GM18508 (cell line): Measurements from ENCODE around the gene EPAS1.

Experiments used
- ATAC-seq: cut with Tn5 transposase; IDR thresholded peaks from one replicate; pipeline ENCODE4 v1.9.1; 2021; ENCODE audit warnings: moderate number of reproducible peaks; ENCODE audit not compliant: insufficient read depth, unreplicated experiment

EPAS1 gene

DNA sequence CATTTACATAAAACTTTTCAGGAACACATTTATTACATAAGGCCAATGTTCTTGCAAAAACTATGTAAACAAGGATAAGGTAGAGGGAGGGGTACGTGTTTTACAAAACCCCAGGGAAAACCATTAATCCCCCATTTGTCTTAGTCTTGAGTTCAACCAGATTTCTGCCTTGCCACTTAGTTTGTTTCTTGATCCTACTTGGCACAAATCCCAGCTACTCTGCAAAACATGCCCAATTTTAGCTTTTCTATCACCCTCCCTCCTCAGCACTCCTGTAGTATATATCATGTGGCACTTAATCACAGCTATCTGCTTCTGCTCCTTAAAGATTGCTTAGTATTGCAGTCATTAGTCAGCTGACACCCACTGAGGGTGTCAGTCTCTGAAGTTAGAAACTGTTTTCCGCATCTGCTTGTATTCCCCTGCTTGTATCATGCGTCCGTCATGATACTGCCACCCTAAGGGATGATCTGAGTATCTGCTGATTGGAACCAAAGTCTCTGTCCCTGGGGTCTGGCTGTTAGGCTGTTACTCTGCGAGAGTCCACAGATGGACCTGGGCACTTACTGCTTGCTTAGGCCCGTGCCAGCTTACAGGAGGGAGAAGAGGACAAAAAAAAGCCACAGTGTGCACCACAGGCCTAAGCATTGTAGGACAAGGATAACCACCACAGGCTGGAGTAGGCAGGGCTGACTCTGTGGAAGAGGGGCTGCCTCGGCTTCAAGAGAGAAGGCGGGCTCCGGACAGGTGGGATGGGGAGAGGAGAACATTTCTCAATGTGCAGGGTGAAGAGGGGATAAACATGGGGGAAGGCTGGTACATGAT lies 82.2 kb downstream of the EPAS1 start:
- ATAC-seq, result no peak

GRCh38 chr2:46380038-46380940 lies 83.1 kb downstream of the EPAS1 start:
- ATAC-seq, result no peak

GRCh38 chr2:46381263-46381849 lies 84.1 kb downstream of the EPAS1 start:
- no peak for ATAC-seq

- ATAC-seq, result no peak
Measured at GRCh38 chr2:46381871-46382270, 84.7 kb downstream of the EPAS1 start.

DNA sequence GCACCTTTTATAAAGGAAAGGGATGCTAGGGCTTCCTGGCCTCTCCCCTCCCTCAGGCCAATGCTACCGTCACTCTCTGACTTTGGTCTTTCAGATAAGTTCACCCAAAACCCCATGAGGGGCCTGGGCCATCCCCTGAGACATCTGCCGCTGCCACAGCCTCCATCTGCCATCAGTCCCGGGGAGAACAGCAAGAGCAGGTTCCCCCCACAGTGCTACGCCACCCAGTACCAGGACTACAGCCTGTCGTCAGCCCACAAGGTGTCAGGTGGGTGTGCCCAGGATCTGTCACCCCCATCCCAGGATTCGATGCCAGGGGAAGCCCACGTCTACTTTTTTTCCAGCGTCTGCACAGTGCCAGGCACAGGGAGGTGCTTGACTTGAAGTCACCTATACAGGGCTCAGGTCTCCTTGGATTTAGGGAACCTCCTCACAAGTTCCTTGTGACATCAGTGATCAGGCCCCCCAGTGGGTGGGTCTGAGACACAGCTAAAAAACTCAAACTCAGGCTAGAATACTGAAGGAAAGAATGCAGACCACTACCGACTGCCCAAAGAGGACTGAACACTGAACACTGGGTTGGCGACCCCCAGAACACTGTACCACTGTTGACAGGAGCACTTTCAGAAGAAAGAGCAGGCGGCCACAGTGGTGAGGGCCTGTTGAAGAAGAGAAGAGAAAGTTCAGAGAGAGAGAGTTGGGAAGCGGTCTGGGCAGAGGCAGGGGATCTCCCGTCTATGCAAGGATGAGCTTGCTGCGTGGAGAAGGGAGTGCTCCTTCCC lies 85.3 kb downstream of the EPAS1 start:
- no peak for ATAC-seq

- ATAC-seq, result no peak
Measured at GRCh38 chr2:46383113-46383395, 85.8 kb downstream of the EPAS1 start.

DNA sequence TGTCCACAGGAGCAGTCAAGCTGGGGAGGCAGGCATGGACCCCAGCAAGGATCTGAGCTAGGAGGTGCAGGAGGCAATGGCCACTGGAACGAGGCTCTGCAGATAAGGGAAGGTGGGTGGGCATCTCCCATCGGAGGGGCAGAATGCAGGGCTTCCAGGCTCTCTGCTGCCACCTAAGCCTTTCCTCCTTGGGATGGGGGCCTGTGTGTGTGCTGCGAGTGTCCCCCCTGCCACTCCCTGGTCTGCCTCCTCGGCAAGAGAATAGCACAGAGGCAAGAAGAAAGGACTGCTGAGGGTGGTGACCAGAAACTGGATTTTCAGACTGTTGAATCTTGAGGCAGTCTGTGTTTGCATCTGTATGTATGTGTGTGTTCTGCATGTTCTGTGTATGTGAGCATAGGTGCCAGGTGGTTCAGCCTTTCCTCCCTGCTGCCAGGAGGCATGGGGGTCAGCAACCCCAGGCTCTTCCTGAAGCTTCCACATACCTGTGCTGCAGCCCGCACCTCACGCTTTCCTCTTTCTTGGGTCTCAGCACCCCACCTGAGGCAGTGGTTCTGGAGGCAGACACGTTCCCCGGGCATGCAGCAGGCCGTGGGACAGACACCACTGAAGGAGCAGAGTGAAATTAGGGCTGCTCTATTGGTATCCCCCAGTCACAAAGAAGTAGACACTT lies 86.7 kb downstream of the EPAS1 start:
- no peak for ATAC-seq

DNA sequence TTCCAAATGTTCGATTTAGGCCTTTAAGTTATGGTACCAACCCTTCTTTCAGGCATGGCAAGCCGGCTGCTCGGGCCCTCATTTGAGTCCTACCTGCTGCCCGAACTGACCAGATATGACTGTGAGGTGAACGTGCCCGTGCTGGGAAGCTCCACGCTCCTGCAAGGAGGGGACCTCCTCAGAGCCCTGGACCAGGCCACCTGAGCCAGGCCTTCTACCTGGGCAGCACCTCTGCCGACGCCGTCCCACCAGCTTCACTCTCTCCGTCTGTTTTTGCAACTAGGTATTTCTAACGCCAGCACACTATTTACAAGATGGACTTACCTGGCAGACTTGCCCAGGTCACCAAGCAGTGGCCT lies 87.2 kb downstream of the EPAS1 start:
- no peak for ATAC-seq

- ATAC-seq, result no peak
Measured at GRCh38 chr2:46385786-46386577, 88.8 kb downstream of the EPAS1 start.

DNA sequence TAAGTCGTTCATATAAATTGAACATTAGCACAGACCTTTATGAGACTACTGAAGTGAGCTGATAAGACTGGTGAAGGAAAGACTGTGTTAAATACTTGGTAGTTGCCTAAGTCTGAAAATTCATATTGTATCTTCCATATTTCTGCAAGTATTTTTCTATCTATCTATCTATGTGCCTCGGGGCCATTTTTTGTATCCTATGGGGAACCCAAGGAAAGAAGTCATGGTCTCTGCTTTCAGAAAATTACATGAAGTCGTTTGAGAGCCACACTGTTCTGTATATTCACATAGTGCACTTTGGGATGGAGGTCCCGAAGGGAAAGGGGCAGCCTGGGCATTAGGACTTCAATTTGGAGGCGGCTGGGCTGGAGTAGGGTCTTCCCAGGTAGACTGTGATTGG lies 89.6 kb downstream of the EPAS1 start:
- no peak for ATAC-seq

DNA sequence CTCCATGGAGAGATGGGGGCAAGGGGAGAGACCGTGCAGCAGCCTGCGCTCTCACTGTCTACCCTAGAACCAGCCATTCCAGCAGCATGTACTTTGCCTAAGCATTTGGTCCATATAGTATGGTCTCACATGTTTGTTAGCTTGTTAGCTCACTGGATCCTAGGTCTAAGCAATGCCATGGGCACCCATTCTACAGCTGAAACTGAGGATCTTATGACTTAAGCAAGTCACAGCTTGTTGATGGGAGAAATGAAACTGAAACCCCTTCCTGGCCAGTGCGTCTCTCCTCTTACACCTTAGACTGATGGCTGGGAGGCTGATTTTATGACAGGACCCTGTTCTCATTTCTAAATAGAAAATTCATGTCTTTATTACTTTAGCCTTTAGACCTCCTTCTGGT lies 90.1 kb downstream of the EPAS1 start:
- ATAC-seq, result no peak

- no peak for ATAC-seq
Measured at GRCh38 chr2:46387886-46388515, 90.8 kb downstream of the EPAS1 start.

GRCh38 chr2:46388881-46389280 lies 91.7 kb downstream of the EPAS1 start:
- ATAC-seq, result no peak

GRCh38 chr2:46389417-46389916 lies 92.3 kb downstream of the EPAS1 start:
- ATAC-seq, result no peak

GRCh38 chr2:46390036-46390435 lies 92.8 kb downstream of the EPAS1 start:
- no peak for ATAC-seq

DNA sequence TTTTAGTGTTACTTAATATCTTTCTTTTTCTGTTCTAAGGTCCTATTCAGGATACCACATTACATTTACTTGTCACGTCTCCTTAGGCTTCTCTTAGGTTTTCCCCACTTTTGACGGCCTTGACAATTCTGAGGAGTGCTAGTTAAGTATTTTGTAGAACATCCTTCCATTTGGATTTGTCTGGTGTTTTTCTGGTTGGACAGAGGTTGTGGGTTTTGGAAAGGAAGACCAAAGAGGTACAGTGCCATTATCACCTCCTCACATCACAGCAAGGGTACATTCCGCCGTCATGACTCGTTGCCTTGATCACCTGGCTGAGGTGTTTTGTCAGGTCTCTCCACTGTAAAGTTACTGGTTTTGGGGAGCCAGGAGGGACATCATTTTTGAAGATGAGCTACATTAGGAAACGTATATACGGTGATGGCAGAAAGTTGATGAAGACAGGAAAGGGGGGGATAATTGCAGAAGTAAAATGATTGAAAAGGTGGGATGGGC lies 93.7 kb downstream of the EPAS1 start:
- no peak for ATAC-seq

DNA sequence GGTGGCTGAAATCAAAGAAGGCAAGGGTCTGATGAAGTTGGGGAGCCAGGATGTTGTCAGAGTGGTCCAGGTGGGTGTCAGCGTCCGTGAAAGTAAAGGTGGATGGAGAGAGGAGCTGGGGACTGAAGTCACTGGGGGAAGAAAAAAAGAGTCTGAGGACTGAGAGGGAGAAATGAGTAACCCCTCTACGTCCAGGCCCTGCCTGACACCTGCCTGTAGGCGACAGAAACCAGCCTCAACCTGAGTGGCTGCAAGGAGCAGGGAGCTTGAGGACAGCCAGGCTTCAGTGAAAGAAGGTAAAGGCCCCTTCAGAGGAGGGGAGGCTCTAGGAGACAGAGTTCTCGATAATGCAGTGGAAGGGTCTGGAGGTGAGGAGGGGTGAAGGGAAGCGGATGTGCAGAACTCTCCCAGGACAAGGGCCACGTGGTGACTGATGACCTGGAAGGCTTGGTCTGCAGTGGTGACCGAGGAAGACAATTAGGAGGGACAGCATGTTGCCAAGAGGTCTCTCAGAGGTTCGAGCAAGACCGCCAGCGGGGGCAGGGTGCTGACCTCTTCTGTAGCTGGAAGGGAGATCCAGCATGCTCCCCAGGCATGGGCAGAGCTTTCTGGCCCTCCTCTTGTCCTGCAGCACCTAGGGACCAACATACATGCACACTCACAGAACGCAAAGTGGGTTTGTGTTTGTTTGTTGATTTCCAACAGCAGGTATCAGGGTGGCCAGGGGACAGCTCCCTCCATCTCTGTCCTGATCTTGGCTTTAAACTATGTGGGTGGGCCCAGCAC lies 95.5 kb downstream of the EPAS1 start:
- ATAC-seq, result no peak

DNA sequence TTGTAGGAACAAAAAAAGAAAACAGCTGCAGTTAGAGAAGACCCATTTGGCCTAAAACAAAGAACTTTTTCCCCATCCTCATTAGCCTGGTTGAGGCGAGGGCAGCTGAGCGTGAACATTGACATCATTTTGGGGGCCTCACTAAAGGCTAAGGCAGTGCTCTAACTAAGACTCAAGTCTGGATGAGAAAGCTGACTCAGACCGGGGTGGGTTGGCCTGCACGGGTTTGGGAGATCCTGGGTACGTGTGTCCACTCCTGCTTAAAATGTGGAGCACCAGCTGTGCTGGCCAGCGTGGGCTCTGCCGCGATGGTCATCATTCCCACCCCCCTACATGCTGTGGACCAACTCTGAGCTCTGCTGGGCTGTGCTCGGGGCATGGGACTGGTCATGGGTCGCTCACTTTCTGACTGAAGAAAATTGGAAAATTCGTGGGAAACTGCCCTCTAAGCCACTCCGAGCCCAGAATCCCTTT lies 96.2 kb downstream of the EPAS1 start:
- ATAC-seq, result no peak
